ENCODE data around the gene STC2. TPM values are rescaled to one million over a fixed set of nuclear protein-coding genes. Genes with fewer than 3 reads are reported as not detected.

STC2 gene
- total RNA-seq, 1 experiment from 2014 or later, result 57.0 TPM

GRCh38 chr5:173327084-173327947 is 898 bp downstream of the STC2 start (continued):
- TF ChIP-seq HMGA2 (CRISPR knock-in tag; IDR thresholded peaks at IDR 0.05) (no peak), ARID4B (CRISPR knock-in tag; IDR thresholded peaks at IDR 0.05; ENCODE audit: borderline replicate concordance) (no peak; the same call in 1 of the 2 replicates), ELF4 (CRISPR knock-in tag; IDR thresholded peaks at IDR 0.05; ENCODE audit: low read depth) (no peak), IRF2 (CRISPR knock-in tag; IDR thresholded peaks at IDR 0.05; ENCODE audit: borderline replicate concordance, low read depth) (no peak), SMAD3 (CRISPR knock-in tag; IDR thresholded peaks at IDR 0.05; ENCODE audit: borderline replicate concordance) (peak; percentile 62; the same call in 1 of the 2 replicates), ATF2 (CRISPR knock-in tag; IDR thresholded peaks at IDR 0.05; ENCODE audit: borderline replicate concordance, low read depth) (no peak), NFATC4 (CRISPR knock-in tag; IDR thresholded peaks at IDR 0.05) (no peak), FOXP1 (CRISPR knock-in tag; IDR thresholded peaks at IDR 0.05; ENCODE audit: borderline replicate concordance) (peak; percentile 54; the same call in 1 of the 2 replicates), ZNF263 (CRISPR knock-in tag; IDR thresholded peaks at IDR 0.05; ENCODE audit: low read depth) (0 out of 2 replicates have a peak, but pooled peaks have one; percentile 24), CREB1 (CRISPR knock-in tag; IDR thresholded peaks at IDR 0.05) (no peak), ZNF425 (CRISPR knock-in tag; conservative IDR thresholded peaks at IDR 0.05) (no peak), E2F5 (CRISPR knock-in tag; IDR thresholded peaks at IDR 0.05) (no peak), PREB (CRISPR knock-in tag; IDR thresholded peaks at IDR 0.05; ENCODE audit: borderline replicate concordance) (no peak), GABPB1 (CRISPR knock-in tag; IDR thresholded peaks at IDR 0.05) (no peak; the same call in 1 of the 2 replicates), ZNF317 (CRISPR knock-in tag; IDR thresholded peaks at IDR 0.05; ENCODE audit: borderline replicate concordance, low read depth) (0 out of 2 replicates have a peak, but pooled peaks have one; percentile 23), ZNF423 (CRISPR knock-in tag; IDR thresholded peaks at IDR 0.05) (no peak), ZNF416 (CRISPR knock-in tag; IDR thresholded peaks at IDR 0.05) (no peak), ZNF671 (CRISPR knock-in tag; IDR thresholded peaks at IDR 0.05) (no peak)
- TF ChIP-seq, protein P1, sequence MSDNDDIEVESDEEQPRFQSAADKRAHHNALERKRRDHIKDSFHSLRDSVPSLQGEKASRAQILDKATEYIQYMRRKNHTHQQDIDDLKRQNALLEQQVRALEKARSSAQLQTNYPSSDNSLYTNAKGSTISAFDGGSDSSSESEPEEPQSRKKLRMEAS (CRISPR knock-in tag; IDR thresholded peaks at IDR 0.05), result 0 out of 2 replicates have a peak, but pooled peaks have one; percentile 10
- TF ChIP-seq, protein P2, sequence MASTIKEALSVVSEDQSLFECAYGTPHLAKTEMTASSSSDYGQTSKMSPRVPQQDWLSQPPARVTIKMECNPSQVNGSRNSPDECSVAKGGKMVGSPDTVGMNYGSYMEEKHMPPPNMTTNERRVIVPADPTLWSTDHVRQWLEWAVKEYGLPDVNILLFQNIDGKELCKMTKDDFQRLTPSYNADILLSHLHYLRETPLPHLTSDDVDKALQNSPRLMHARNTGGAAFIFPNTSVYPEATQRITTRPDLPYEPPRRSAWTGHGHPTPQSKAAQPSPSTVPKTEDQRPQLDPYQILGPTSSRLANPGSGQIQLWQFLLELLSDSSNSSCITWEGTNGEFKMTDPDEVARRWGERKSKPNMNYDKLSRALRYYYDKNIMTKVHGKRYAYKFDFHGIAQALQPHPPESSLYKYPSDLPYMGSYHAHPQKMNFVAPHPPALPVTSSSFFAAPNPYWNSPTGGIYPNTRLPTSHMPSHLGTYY (CRISPR knock-in tag; IDR thresholded peaks at IDR 0.05), result no peak

Data from WTC11 (cell line).